ENCODE results near the gene ITGAX.

ITGAX gene

DNA sequence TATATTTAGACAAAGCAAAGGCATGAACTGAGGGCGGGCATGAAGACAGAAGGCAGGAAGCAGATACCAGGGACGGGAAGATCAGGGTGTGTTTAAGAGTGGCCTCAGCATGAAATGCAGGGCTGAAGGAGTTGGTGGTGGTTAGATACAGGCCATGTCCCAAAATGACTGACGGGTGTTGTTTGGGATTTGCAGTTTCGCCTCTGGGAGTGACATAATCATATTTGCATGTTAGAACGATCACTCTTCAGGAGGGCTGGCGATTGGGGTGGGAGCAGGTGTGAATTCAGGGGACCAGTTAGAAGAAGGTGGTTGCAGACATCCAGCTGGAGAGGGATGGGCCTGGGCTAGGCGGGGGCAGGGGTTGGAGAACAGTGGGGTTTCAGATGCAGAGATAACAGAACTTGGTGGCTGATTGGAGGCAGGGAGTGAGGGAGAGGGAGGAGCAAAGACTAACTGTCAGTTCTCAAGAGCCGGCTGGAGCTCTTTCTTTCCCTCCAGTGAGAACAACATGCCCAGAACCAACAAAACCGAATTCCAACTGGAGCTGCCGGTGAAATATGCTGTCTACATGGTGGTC, 27.2 kb upstream of the ITGAX start:
- DNase-seq (ENCODE audit: low spot score) = no peak
- in situ Hi-C loops (cut with MboI; ENCODE audit: low pct_unique_long_range_greater_than_20kb, low sequenced_read_pairs, unreplicated experiment) = loop anchor here (10.0 kb wide), 1 partner anchor 53 kb away; no protein-coding TSS in a partner anchor

DNA sequence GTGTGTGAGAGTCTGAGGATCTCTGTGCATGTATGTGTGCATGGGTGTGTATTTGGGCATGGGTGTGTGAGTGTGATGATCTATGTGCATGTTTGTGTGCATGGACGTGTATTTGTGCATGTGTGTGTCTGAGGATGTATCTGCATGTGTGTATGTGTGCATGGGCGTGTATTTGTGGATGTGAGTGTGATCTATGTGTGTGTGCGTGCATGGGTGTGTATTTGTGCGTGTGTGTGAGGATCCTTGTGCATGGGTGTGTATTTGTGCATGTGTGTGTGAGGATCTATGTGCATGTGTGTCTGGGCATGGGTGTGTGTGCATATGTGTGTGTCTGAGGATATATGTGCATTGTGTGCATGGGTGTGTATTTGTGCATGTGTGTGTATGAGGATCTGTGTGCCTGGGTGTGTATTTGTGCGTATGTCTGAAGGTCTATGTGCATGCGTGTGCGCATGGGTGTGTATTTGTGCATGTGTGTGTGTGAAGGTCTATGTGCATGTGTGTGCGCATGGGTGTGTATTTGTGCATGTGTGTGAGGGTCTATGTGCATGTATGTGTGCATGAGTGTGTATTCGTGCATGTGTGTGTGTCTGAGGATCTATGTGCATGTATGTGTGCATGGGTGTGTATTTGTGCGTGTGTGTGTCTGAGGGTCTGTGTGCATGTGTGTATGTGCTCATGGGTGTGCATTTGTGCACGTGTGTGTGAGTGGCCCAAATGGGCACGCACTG, 26.5 kb upstream of the ITGAX start:
- in situ Hi-C loops (cut with MboI; ENCODE audit: low pct_unique_long_range_greater_than_20kb, low sequenced_read_pairs, unreplicated experiment) = loop anchor here (10.0 kb wide), 1 partner anchor 54 kb away; no protein-coding TSS in a partner anchor
- TF ChIP-seq, protein P1, sequence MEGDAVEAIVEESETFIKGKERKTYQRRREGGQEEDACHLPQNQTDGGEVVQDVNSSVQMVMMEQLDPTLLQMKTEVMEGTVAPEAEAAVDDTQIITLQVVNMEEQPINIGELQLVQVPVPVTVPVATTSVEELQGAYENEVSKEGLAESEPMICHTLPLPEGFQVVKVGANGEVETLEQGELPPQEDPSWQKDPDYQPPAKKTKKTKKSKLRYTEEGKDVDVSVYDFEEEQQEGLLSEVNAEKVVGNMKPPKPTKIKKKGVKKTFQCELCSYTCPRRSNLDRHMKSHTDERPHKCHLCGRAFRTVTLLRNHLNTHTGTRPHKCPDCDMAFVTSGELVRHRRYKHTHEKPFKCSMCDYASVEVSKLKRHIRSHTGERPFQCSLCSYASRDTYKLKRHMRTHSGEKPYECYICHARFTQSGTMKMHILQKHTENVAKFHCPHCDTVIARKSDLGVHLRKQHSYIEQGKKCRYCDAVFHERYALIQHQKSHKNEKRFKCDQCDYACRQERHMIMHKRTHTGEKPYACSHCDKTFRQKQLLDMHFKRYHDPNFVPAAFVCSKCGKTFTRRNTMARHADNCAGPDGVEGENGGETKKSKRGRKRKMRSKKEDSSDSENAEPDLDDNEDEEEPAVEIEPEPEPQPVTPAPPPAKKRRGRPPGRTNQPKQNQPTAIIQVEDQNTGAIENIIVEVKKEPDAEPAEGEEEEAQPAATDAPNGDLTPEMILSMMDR (IDR thresholded peaks at IDR 0.05; ENCODE audit: extremely low read depth, insufficient read depth, missing control alignments) = no peak
- DNase-seq (ENCODE audit: low spot score) = no peak

More for the DNA sequence above, 27.2 kb upstream of the ITGAX start:
- TF ChIP-seq, protein P1 (IDR thresholded peaks at IDR 0.05; ENCODE audit: extremely low read depth, insufficient read depth, missing control alignments) = no peak

DNA sequence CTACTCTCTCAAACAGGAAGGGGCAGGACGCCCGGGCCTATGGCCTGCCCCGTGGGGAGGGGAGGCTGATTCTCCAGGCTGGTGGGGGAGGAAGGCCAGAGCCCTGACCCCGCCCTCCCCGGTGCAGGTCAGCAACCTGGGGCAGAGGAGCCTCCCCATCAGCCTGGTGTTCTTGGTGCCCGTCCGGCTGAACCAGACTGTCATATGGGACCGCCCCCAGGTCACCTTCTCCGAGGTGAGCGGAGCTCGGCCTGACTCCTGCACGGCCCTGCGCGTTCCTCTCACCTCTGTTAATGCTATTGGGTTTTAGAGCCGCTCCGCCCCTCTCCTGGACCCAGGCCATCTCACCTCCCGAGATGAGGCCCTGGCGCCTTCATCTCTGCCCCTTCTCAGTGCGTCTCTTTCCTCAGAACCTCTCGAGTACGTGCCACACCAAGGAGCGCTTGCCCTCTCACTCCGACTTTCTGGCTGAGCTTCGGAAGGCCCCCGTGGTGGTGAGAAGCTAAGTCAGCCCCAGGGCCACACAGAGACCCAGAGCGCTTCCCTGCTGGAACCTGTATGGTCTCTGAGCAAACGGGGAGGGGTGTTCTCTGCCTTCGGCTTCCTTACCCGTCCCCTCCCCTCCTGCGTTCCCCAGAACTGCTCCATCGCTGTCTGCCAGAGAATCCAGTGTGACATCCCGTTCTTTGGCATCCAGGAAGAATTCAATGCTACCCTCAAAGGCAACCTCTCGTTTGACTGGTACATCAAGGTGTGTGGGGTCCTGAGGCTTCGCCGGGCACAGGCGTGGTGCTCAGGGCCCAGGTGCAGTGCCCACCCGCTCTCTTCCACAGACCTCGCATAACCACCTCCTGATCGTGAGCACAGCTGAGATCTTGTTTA, 25.1 kb upstream of the ITGAX start:
- in situ Hi-C loops (cut with MboI; ENCODE audit: low pct_unique_long_range_greater_than_20kb, low sequenced_read_pairs, unreplicated experiment) = loop anchor here (10.0 kb wide), 1 partner anchor 55 kb away; no protein-coding TSS in a partner anchor
- TF ChIP-seq, protein P1 (IDR thresholded peaks at IDR 0.05; ENCODE audit: extremely low read depth, insufficient read depth, missing control alignments) = no peak

DNA sequence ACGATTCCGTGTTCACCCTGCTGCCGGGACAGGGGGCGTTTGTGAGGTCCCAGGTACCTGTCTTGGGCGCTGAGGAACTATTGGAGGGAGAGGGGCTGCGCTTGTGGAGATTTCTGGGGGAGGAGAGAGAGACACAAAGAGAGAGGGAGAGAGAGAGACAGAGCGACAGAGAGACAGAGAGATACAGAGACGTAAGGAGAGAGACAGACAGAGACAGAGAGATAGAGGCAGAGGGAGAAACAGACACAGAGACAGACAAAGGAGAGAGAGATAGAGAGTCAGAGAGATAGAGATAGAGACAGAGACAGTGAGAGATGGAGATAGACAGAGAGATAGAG, 24.5 kb upstream of the ITGAX start:
- TF ChIP-seq, protein P1 (IDR thresholded peaks at IDR 0.05; ENCODE audit: extremely low read depth, insufficient read depth, missing control alignments) = no peak
- in situ Hi-C loops (cut with MboI; ENCODE audit: low pct_unique_long_range_greater_than_20kb, low sequenced_read_pairs, unreplicated experiment) = no loop called here
- no peak for DNase-seq (ENCODE audit: low spot score)

More for the DNA sequence above, 25.1 kb upstream of the ITGAX start:
- DNase-seq (ENCODE audit: low spot score) = no peak

DNA sequence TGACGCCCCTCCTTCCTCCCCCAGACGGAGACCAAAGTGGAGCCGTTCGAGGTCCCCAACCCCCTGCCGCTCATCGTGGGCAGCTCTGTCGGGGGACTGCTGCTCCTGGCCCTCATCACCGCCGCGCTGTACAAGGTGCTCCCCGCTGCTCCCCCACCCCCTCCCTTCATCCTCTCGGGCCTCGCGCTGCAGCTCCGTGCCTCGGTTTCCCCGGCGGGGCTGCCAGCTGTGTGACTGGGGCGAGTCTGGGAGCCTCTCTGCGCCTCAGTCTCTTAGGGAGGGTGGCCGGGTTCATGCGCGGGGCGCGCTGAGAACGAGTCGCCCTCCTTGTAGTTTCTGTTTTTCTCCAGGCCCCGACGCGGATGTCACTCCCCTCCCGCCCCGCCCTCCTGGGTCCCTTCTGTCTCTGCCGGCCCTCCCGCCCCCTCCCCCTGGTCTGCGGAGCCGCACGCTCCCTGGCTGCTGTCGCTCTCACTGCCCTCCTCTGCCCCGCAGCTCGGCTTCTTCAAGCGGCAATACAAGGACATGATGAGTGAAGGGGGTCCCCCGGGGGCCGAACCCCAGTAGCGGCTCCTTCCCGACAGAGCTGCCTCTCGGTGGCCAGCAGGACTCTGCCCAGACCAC, 23.7 kb upstream of the ITGAX start:
- in situ Hi-C loops (cut with MboI; ENCODE audit: low pct_unique_long_range_greater_than_20kb, low sequenced_read_pairs, unreplicated experiment) = no loop called here
- no peak for DNase-seq (ENCODE audit: low spot score)

More for the DNA sequence above, 23.7 kb upstream of the ITGAX start:
- TF ChIP-seq, protein P1 (IDR thresholded peaks at IDR 0.05; ENCODE audit: extremely low read depth, insufficient read depth, missing control alignments) = no peak

Measured in GM13977 (cell line).